T-cell (primary cell): ENCODE data around the gene ZNF770. TPM values are rescaled to one million over a fixed set of nuclear protein-coding genes. Genes with fewer than 3 reads are reported as not detected.

ENCODE experiments used
- ATAC-seq, 4 experiments: fragments of 200-7000 bp in 3 of 4; fragments of 150-1000 bp in 1 of 4; cut with Tn5 transposase; replicated peaks in 1 of 4; 1 replicate in 3 of 4; 2 replicates in 1 of 4; pipeline ENCODE4 v1.10.0; 2021; ENCODE audit warnings: moderate library complexity in 3 of 4, mild to moderate bottlenecking in 2 of 4, moderate number of reproducible peaks in 1 of 4
- CTCF ChIA-PET, 2 donors: fragments of 300-600 bp; sonication (Branson Sonifier 250); formaldehyde crosslinking; loops; one replicate each; lab custom pipeline; 2022; ENCODE audit warnings: antibody characterized with exemption in 2 of 2; lab: Charles Lee
- POLR2A ChIA-PET, 2 donors: fragments of 300-600 bp; sonication (Branson Sonifier 250); formaldehyde crosslinking; loops; one replicate each; lab custom pipeline; 2022; ENCODE audit warnings: antibody characterized with exemption in 2 of 2; lab: Charles Lee
- DNase-seq, 35 experiments: peaks; one replicate each; pipeline versions ENCODE4 v3.0.0 to v3.0.0-alpha.2; 2013 to 2023
- H3K27ac ChIP-seq: one replicate; pipeline ENCODE4 v1.5.1; 2013; ENCODE audit warnings: low read length
- H3K27me3 ChIP-seq, 2 experiments: replicated peaks in 1 of 2; 1 replicate in 1 of 2; 2 replicates in 1 of 2; pipeline versions ENCODE4 v1.6.1 to v1.7.0; 2013; ENCODE audit warnings: low read length in 1 of 2, mixed read lengths in 1 of 2; ENCODE audit not compliant: control insufficient read depth in 2 of 2, insufficient read depth in 2 of 2; ENCODE audit errors: extremely low read depth in 1 of 2
- H3K36me3 ChIP-seq, 2 donors: 1 replicate in 1 of 2; 2 replicates in 1 of 2; pipeline versions ENCODE4 v1.6.1 to v1.7.0; 2013; ENCODE audit warnings: low read length in 1 of 2; ENCODE audit not compliant: control insufficient read depth in 2 of 2, insufficient read depth in 1 of 2; ENCODE audit errors: extremely low read depth in 1 of 2
- H3K4me1 ChIP-seq, 2 experiments: 1 replicate in 1 of 2; 2 replicates in 1 of 2; pipeline versions ENCODE4 v1.6.1 to v1.7.0; 2013; ENCODE audit warnings: low read length in 2 of 2, mixed read lengths in 1 of 2; ENCODE audit not compliant: insufficient read depth in 2 of 2, control insufficient read depth in 1 of 2; ENCODE audit errors: extremely low read depth in 1 of 2
- H3K4me3 ChIP-seq, 2 donors: 1 replicate in 1 of 2; 2 replicates in 1 of 2; pipeline versions ENCODE4 v1.5.1 to v1.7.0; 2013; ENCODE audit warnings: mild to moderate bottlenecking in 2 of 2, low read length in 1 of 2, moderate library complexity in 1 of 2; ENCODE audit not compliant: control insufficient read depth in 1 of 2; ENCODE audit errors: extremely low read depth in 1 of 2
- H3K9me3 ChIP-seq: 2 replicates; pipeline ENCODE4 v1.7.0; 2013
- H3K27ac Mint-ChIP-seq, 2 donors: one replicate each; pipeline ENCODE4 v1.8.0; 2020 to 2021; ENCODE audit warnings: mild to moderate bottlenecking in 2 of 2, mixed read lengths in 2 of 2
- H3K27me3 Mint-ChIP-seq, 2 donors: one replicate each; pipeline ENCODE4 v1.8.0; 2021 to 2022; ENCODE audit warnings: mixed read lengths in 2 of 2
- H3K36me3 Mint-ChIP-seq: one replicate; pipeline ENCODE4 v1.8.0; 2021; ENCODE audit warnings: mixed read lengths
- H3K4me1 Mint-ChIP-seq, 3 donors: one replicate each; pipeline ENCODE4 v1.8.0; 2020 to 2022; ENCODE audit warnings: mixed read lengths in 3 of 3, mild to moderate bottlenecking in 1 of 3
- H3K4me3 Mint-ChIP-seq, 3 donors: one replicate each; pipeline ENCODE4 v1.8.0; 2020 to 2022; ENCODE audit warnings: mild to moderate bottlenecking in 3 of 3, mixed read lengths in 3 of 3, moderate library complexity in 3 of 3
- H3K9me3 Mint-ChIP-seq, 3 donors: one replicate each; pipeline ENCODE4 v1.8.0; 2020 to 2022; ENCODE audit warnings: mixed read lengths in 3 of 3
- WGBS: methylation state at CpG from one replicate; pipeline ENCODE4 v1.1.5; 2013; ENCODE audit warnings: missing lambda C conversion rate; ENCODE audit not compliant: insufficient coverage; 5-methylcytosine and 5-hydroxymethylcytosine counted together
- total RNA-seq, 35 experiments: library from RNA in 6 of 35; stranded (reverse) in 6 of 35; fragments of 120-200 nt in 1 of 35; gene quantifications; one replicate each; pipeline versions ENCODE4 v1.2.1 to v1.2.4 and lab custom pipeline; 2013 to 2026

The ZNF770 gene
- total RNA-seq, 5 donors from 2014 or later (not counting 1 experiment from before 2014, with no cell fraction given) = 38.1 to 48.1 (median 44.5) TPM

DNA sequence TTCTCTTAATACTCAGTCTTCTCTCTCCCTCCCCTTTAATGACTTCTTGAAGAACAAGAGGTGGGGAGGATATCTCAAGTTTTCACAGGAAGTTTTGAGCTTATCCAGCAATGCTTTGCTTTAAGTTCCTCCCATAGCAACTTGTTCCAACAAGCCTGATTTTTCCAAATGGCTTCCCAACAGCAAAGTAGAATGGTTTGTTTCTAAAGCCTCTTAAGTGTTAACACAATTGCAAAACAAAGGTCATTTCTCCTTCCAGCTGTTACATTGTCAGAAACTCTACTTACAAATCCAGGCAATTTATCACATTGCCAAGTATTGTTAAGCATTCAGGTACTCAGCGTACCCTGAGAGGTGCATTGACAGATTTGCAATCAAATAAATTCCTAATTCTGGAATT is 6.8 kb upstream of the ZNF770 start:
- no peak overlapping the region for H3K4me3 ChIP-seq
- H3K27me3 ChIP-seq = peaks cover 2 to 5% of the 10 kb centered on the region in 2 experiments
- H3K36me3 ChIP-seq = no peaks in the 10 kb centered on the region
- H3K4me1 ChIP-seq = no peaks in the 10 kb centered on the region
- no peak for ATAC-seq
- H3K36me3 Mint-ChIP-seq = no peaks in the 10 kb centered on the region
- DNase-seq = no peak
- no peak overlapping the region for H3K27ac ChIP-seq
- H3K27ac Mint-ChIP-seq = no peak overlapping the region
- no peak overlapping the region for H3K4me3 Mint-ChIP-seq
- no peaks in the 10 kb centered on the region for H3K9me3 Mint-ChIP-seq
- no CpG with 5 or more reads among the region's 1 CpG for WGBS
- peaks cover 0 to 13% (median 9%) of the 10 kb centered on the region in 3 donors for H3K4me1 Mint-ChIP-seq
- no peaks in the 10 kb centered on the region for H3K9me3 ChIP-seq
- ChIA-PET CTCF (no interaction called here), POLR2A (no interaction called here)
- H3K27me3 Mint-ChIP-seq = peaks cover 7 to 14% of the 10 kb centered on the region in 2 donors

DNA sequence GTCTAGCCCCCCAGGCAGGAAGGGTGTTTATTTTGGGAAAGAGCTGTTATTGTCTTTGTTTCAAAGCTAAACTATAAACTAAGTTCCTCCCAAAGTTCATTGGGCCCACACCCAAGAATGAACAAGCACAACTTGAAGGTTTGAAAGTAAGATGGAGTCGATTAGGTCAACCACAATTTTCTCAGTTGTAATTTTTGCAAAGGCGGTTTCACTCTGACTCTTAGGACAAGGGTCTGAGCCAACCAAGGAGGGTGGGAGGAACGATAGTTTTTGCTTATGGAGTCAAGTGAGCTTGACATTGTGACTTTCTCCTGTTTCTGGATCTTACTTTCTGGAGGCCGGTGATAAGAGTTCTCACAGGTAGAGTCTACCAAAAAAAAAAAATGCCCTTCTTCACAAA is 5.8 kb upstream of the ZNF770 start:
- Histone ChIP-seq H3K36me3 (no peaks in the 10 kb centered on the region), H3K27ac (no peak overlapping the region), H3K4me1 (peaks cover 0 to 2% of the 10 kb centered on the region in 2 experiments), H3K27me3 (peaks cover 2 to 5% of the 10 kb centered on the region in 2 experiments), H3K9me3 (no peaks in the 10 kb centered on the region), H3K4me3 (no peak overlapping the region)
- CTCF ChIA-PET = interaction anchor here in 1 of 2 donors (0.6 kb wide), 1 partner anchor 24 kb away, joined by 3 read pairs; the partner anchor contains the start of gene AQR
- DNase-seq = no peak
- Mint-ChIP-seq H3K4me3 (no peak overlapping the region), H3K27me3 (peaks cover 7 to 14% of the 10 kb centered on the region in 2 donors), H3K4me1 (peaks cover 0 to 23% (median 19%) of the 10 kb centered on the region in 3 donors), H3K27ac (no peak overlapping the region), H3K9me3 (no peaks in the 10 kb centered on the region), H3K36me3 (no peaks in the 10 kb centered on the region)
- WGBS = no CpG with 5 or more reads among the region's 4 CpGs
- POLR2A ChIA-PET = interaction anchor here in 1 of 2 donors (0.7 kb wide), 1 partner anchor 410 kb away, joined by 5 read pairs; the partner anchor contains the start of gene GOLGA8B
- no peak for ATAC-seq

DNA sequence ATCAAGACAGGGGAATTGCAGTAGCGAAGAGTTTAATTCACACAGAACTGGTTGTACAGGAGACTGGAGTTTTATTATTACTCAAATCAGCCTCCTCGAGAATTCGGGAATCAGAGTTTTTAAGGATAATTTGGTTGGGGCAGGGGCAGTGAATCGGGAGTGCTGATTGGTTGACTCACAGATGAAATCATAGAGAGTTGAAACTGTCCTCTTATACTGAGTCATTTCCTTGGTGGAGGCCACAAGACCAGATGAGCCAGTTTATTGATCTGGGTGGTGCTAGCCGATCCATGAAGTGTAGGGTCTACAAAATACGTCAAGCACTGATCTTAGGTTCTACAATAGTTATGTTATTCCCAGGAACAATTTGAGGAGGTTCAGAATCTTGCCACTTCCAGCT is 5.3 kb upstream of the ZNF770 start:
- Histone ChIP-seq H3K4me1 (peaks cover 0 to 5% of the 10 kb centered on the region in 2 experiments), H3K27me3 (peaks cover 2 to 5% of the 10 kb centered on the region in 2 experiments), H3K27ac (no peak overlapping the region), H3K9me3 (no peaks in the 10 kb centered on the region), H3K36me3 (no peaks in the 10 kb centered on the region), H3K4me3 (no peak overlapping the region)
- POLR2A ChIA-PET = no interaction called here
- ATAC-seq = no peak
- peaks cover 0 to 26% (median 21%) of the 10 kb centered on the region in 3 donors for H3K4me1 Mint-ChIP-seq
- H3K4me3 Mint-ChIP-seq = no peak overlapping the region
- WGBS = 53% methylated on average over 2 of the region's 6 CpGs
- H3K27ac Mint-ChIP-seq = no peak overlapping the region
- CTCF ChIA-PET = no interaction called here
- H3K36me3 Mint-ChIP-seq = no peaks in the 10 kb centered on the region
- H3K9me3 Mint-ChIP-seq = no peaks in the 10 kb centered on the region
- peaks cover 7 to 14% of the 10 kb centered on the region in 2 donors for H3K27me3 Mint-ChIP-seq
- no peak for DNase-seq

DNA sequence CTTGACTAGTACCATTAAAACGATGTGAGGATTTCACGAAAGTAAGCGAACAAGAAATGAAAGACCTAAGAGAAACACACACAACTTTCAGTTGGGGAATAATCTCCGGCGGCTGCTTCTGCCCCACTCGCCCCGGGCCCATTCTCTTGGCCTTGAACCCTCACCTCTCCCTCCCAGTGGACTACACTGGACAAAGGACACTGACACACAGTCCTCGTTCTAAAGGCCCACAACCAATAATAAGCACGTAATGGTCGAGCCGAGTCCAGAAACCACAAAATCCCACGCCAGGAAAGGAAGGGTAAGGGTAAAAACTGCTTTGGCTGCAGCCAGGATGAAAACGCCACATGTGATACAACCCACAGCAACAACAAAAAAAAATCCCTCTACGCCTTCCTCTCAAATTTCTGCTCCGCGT is 469 bp downstream of the ZNF770 start:
- ATAC-seq = no peak
- H3K9me3 ChIP-seq = no peaks in the 10 kb centered on the region
- Mint-ChIP-seq H3K4me1 (peaks cover 34 to 49% (median 48%) of the 10 kb centered on the region in 3 donors), H3K9me3 (no peaks in the 10 kb centered on the region), H3K27ac (peak overlapping the region; percentile 99), H3K4me3 (peak overlapping the region; percentile 93 to 98 (median 97)), H3K36me3 (no peaks in the 10 kb centered on the region), H3K27me3 (no peaks in the 10 kb centered on the region)
- ChIA-PET POLR2A (interaction anchor here (0.5 to 1.7 kb wide), 6 partner anchors 13 to 951 kb away, joined by 3 to 23 read pairs (median 6); partner anchors contain the start of gene AQR (in 2 of the 2)), CTCF (interaction anchor here (0.6 to 2.6 kb wide), 6 partner anchors 9 to 18 kb away, joined by 3 to 65 read pairs (median 4); partner anchors contain the start of gene AQR (in 2 of the 2))
- peak overlapping the region; percentile 84 to 88 for H3K4me3 ChIP-seq
- peaks cover 0 to 14% of the 10 kb centered on the region in 2 donors for H3K36me3 ChIP-seq
- DNase-seq = peak in 1 of 35 experiments; percentile 5
- H3K27ac ChIP-seq = peak overlapping the region; percentile 94
- no CpG with 5 or more reads among the region's 16 CpGs for WGBS
- no peaks in the 10 kb centered on the region for H3K27me3 ChIP-seq
- H3K4me1 ChIP-seq = peaks cover 15 to 20% of the 10 kb centered on the region in 2 experiments

DNA sequence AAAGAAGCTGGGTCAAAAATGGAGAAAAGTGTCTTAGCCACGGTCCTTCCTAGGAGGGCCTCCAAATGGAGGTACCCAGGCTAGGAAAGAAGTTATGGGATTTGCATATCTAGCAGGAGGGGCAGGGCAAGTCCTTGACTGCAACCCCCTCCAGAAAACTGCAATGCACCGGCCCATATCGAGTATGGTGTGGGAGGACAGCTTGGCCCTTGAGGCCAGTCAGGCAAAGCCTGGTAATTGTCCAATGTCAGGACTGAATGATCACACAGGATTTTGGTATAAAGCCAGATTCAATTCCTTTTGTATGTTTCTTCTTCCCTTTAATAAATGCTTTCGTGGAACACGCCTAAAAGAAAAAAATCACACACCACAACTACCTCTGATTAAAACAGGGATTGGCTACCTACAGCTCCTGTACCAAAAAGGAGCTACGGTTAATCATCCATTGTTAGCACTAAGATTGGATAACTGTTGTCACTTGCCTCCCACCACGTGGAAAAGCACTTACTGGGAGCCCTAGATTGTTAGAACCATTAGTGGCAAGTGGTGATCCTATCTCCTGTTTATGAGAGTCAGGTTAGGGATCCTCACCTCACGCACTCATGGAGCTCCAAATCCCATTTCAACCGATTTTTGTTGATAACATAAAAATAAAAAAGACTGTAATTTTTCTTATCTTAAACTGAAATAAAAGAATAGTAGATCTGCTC is 1.2 kb downstream of the ZNF770 start:
- peak overlapping the region; percentile 94 for H3K27ac ChIP-seq
- peaks cover 15 to 20% of the 10 kb centered on the region in 2 experiments for H3K4me1 ChIP-seq
- H3K36me3 ChIP-seq = peaks cover 0 to 21% of the 10 kb centered on the region in 2 donors
- ChIA-PET POLR2A (interaction anchor here (0.6 to 1.5 kb wide), 6 partner anchors 17 to 659 kb away, joined by 3 to 8 read pairs (median 4); partner anchors contain the start of gene AQR (in 2 of the 2)), CTCF (interaction anchor here (1.0 to 2.6 kb wide), 2 partner anchors 17 to 18 kb away, joined by 3 to 65 read pairs; partner anchors contain the start of gene AQR (in 2 of the 2))
- H3K4me3 ChIP-seq = peak overlapping the region; percentile 84 to 88
- peak overlapping the region; percentile 99 for H3K27ac Mint-ChIP-seq
- ATAC-seq = no peak
- peaks cover 3% of the 10 kb centered on the region for H3K36me3 Mint-ChIP-seq
- WGBS = 51% methylated on average over 3 of the region's 9 CpGs
- H3K9me3 Mint-ChIP-seq = no peaks in the 10 kb centered on the region
- H3K9me3 ChIP-seq = no peaks in the 10 kb centered on the region
- no peaks in the 10 kb centered on the region for H3K27me3 ChIP-seq
- peak overlapping the region; percentile 93 to 98 (median 97) for H3K4me3 Mint-ChIP-seq
- peaks cover 34 to 49% (median 48%) of the 10 kb centered on the region in 3 donors for H3K4me1 Mint-ChIP-seq
- H3K27me3 Mint-ChIP-seq = no peaks in the 10 kb centered on the region
- DNase-seq = peak in 1 of 35 experiments; percentile 0

DNA sequence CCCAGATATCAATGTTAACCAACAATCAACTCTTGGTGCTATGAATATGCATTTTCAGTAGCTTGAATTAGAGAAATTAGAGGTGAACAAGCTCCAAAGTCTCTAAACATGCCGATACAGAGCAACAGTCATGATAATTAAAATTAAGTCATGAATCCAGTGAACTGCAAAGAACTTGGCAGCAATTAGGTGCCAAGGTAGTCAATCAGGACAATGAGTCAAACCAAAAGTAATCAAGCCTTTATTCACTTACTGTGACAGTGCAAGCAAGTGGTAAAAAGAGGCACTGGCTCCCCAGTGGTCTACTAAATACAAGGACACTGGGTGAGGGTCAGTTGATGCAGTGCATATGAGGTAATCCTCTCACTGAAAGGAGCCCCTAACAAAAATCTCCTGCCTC is 1.8 kb downstream of the ZNF770 start:
- ChIA-PET CTCF (interaction anchor here in 1 of 2 donors (2.6 kb wide), 1 partner anchor 17 kb away, joined by 65 read pairs; the partner anchor contains the start of gene AQR), POLR2A (interaction anchor here (0.6 to 1.0 kb wide), 4 partner anchors 17 to 658 kb away, joined by 3 to 8 read pairs (median 4); partner anchors contain the start of gene AQR (in 1 of the 2))
- Histone ChIP-seq H3K36me3 (peaks cover 0 to 26% of the 10 kb centered on the region in 2 donors), H3K9me3 (no peaks in the 10 kb centered on the region), H3K27me3 (no peaks in the 10 kb centered on the region), H3K27ac (no peak overlapping the region), H3K4me1 (peaks cover 15 to 20% of the 10 kb centered on the region in 2 experiments), H3K4me3 (peak overlapping the region in 1 of 2 donors; percentile 88)
- Mint-ChIP-seq H3K36me3 (peaks cover 9% of the 10 kb centered on the region), H3K4me1 (peaks cover 34 to 49% (median 48%) of the 10 kb centered on the region in 3 donors), H3K27me3 (no peaks in the 10 kb centered on the region), H3K27ac (peak overlapping the region; percentile 76 to 99), H3K9me3 (no peaks in the 10 kb centered on the region), H3K4me3 (peak overlapping the region; percentile 93 to 98 (median 97))
- 90% methylated on average over 1 of the region's 1 CpG for WGBS
- DNase-seq (no peak), ATAC-seq (no peak)
